WTC11 (cell line): ENCODE data around the gene GRID2. TPM values are rescaled to one million over a fixed set of nuclear protein-coding genes. Genes with fewer than 3 reads are reported as not detected.

ENCODE experiments used
- ARID4B ChIP-seq: sonication (generic); formaldehyde crosslinking; IDR thresholded peaks from 2 replicates; pipeline ENCODE4 v1.8.0; 2023; ENCODE audit warnings: missing genetic modification reagents, mild to moderate bottlenecking, borderline replicate concordance
- ATF2 ChIP-seq: sonication (generic); formaldehyde crosslinking; IDR thresholded peaks from 2 replicates; pipeline ENCODE4 v1.8.1; 2022; ENCODE audit warnings: low read depth, missing genetic modification reagents, borderline replicate concordance
- CREM ChIP-seq: sonication (generic); formaldehyde crosslinking; IDR thresholded peaks from 2 replicates; pipeline ENCODE4 v1.8.1; 2022; ENCODE audit warnings: mild to moderate bottlenecking, missing genetic modification reagents, moderate library complexity
- CTCF ChIP-seq: fragments of 200-600 bp; IDR thresholded peaks from 2 replicates; pipeline ENCODE4 v1.8.0; 2022; ENCODE audit warnings: antibody characterized with exemption
- E2F5 ChIP-seq: sonication (generic); formaldehyde crosslinking; IDR thresholded peaks from 2 replicates; pipeline ENCODE4 v1.8.1; 2022; ENCODE audit warnings: mild to moderate bottlenecking, moderate library complexity, missing genetic modification reagents
- FOXJ3 ChIP-seq: sonication (generic); formaldehyde crosslinking; IDR thresholded peaks from 2 replicates; pipeline ENCODE4 v1.9.0; 2021; ENCODE audit warnings: missing genetic modification reagents, mild to moderate bottlenecking, borderline replicate concordance
- HMGA2 ChIP-seq: fragments of 250-450 bp; sonication (Bioruptor Pico); IDR thresholded peaks from 2 replicates; pipeline ENCODE4 v1.4.0; 2021; ENCODE audit warnings: mild to moderate bottlenecking, moderate library complexity
- KAT7 ChIP-seq: sonication (generic); formaldehyde crosslinking; IDR thresholded peaks from 2 replicates; pipeline ENCODE4 v1.8.1; 2023; ENCODE audit warnings: missing genetic modification reagents, mild to moderate bottlenecking, borderline replicate concordance
- MLX ChIP-seq: sonication (generic); formaldehyde crosslinking; IDR thresholded peaks from 2 replicates; pipeline ENCODE4 v1.8.1; 2023; ENCODE audit warnings: mild to moderate bottlenecking, missing genetic modification reagents, moderate library complexity
- NFYB ChIP-seq: sonication (generic); formaldehyde crosslinking; conservative IDR thresholded peaks from 2 replicates; pipeline ENCODE4 v1.8.0; 2022; ENCODE audit warnings: low read depth, missing genetic modification reagents
- NR3C1 ChIP-seq: sonication (generic); formaldehyde crosslinking; conservative IDR thresholded peaks from 2 replicates; pipeline ENCODE4 v1.8.1; 2023; ENCODE audit warnings: low read depth, mild to moderate bottlenecking, missing genetic modification reagents
- PRDM15 ChIP-seq: sonication (generic); formaldehyde crosslinking; IDR thresholded peaks from 2 replicates; pipeline ENCODE4 v1.8.0; 2022; ENCODE audit warnings: missing genetic modification reagents
- SMAD4 ChIP-seq: sonication (generic); formaldehyde crosslinking; IDR thresholded peaks from 2 replicates; pipeline ENCODE4 v1.8.0; 2022; ENCODE audit warnings: mild to moderate bottlenecking, missing genetic modification reagents
- STAT6 ChIP-seq: sonication (generic); formaldehyde crosslinking; conservative IDR thresholded peaks from 2 replicates; pipeline ENCODE4 v1.8.1; 2023; ENCODE audit warnings: mild to moderate bottlenecking, low read depth, missing genetic modification reagents, moderate library complexity
- TEAD4 ChIP-seq: sonication (generic); formaldehyde crosslinking; IDR thresholded peaks from 2 replicates; pipeline ENCODE4 v1.8.0; 2022; ENCODE audit warnings: mild to moderate bottlenecking, missing genetic modification reagents
- ZNF423 ChIP-seq: fragments of 250-450 bp; sonication (Bioruptor Pico); IDR thresholded peaks from 2 replicates; pipeline ENCODE4 v2.1.2; 2022; ENCODE audit warnings: mild to moderate bottlenecking, moderate library complexity
- ZNF532 ChIP-seq: fragments of 250-450 bp; sonication (Bioruptor Pico); IDR thresholded peaks from 2 replicates; pipeline ENCODE4 v1.9.0; 2021; ENCODE audit warnings: mild to moderate bottlenecking, borderline replicate concordance
- ZNF671 ChIP-seq: fragments of 250-450 bp; sonication (Bioruptor Pico); IDR thresholded peaks from 2 replicates; pipeline ENCODE4 v1.8.0; 2021; ENCODE audit warnings: mild to moderate bottlenecking
- total RNA-seq: library from RNA; stranded (reverse); gene quantifications from 3 replicates; pipeline ENCODE4 v1.2.3, GENCODE V29; 2021

The GRID2 gene
- total RNA-seq, 1 experiment from 2014 or later: 26.8 TPM

GRCh38 chr4:92262371-92262770 lies 41.4 kb upstream of the GRID2 start (continued):
- TF ChIP-seq ARID4B (CRISPR knock-in tag) (no peak), NR3C1 (CRISPR knock-in tag) (no peak), MLX (CRISPR knock-in tag) (no peak), CTCF (no peak), ZNF671 (CRISPR knock-in tag) (peak; percentile 86), ZNF532 (0 out of 2 replicates have a peak, but pooled peaks have one; percentile 90), FOXJ3 (CRISPR knock-in tag) (no peak), TEAD4 (no peak), NFYB (no peak), CREM (CRISPR knock-in tag) (no peak), KAT7 (no peak), SMAD4 (CRISPR knock-in tag) (no peak), PRDM15 (CRISPR knock-in tag) (no peak), ATF2 (CRISPR knock-in tag) (no peak), E2F5 (CRISPR knock-in tag) (no peak), ZNF423 (CRISPR knock-in tag) (no peak), STAT6 (no peak), HMGA2 (CRISPR knock-in tag) (no peak)
